OCI-LY3 (cell line): ENCODE measurements around the gene SELENOM.

Source experiments
- H2AFZ ChIP-seq: fragments of 200-600, 300-600 bp; shearing (Covaris generic); 2 replicates; pipeline ENCODE4 v1.6.0; 2014; ENCODE audit warnings: antibody characterized with exemption, low read depth, low read length
- H3K27ac ChIP-seq: fragments of 200-600, 300-600 bp; sonication (generic); 2 replicates; pipeline ENCODE4 v1.5.1; 2014; ENCODE audit warnings: mild to moderate bottlenecking, low read length, moderate library complexity, mixed read lengths
- H3K27me3 ChIP-seq: fragments of 200-600, 300-600 bp; sonication (generic); 2 replicates; pipeline ENCODE4 v1.6.1; 2014; ENCODE audit warnings: low read depth, low read length, mixed read lengths
- H3K36me3 ChIP-seq: fragments of 200-600, 300-600 bp; sonication (generic); replicated peaks from 2 replicates; pipeline ENCODE3; 2014; ENCODE audit warnings: low read depth, low read length, mixed read lengths
- H3K4me1 ChIP-seq: fragments of 300-600, 200-600 bp; sonication (generic); 2 replicates; pipeline ENCODE4 v1.6.1; 2014; ENCODE audit warnings: low read length, mixed read lengths
- H3K4me2 ChIP-seq: fragments of 200-600, 300-600 bp; sonication (generic); 2 replicates; pipeline ENCODE4 v1.6.1; 2014; ENCODE audit warnings: low read length, mixed read lengths
- H3K4me3 ChIP-seq: fragments of 300-600, 200-600 bp; sonication (generic); 2 replicates; pipeline ENCODE4 v1.5.1; 2014; ENCODE audit warnings: antibody characterized with exemption, mild to moderate bottlenecking, low read length, moderate library complexity
- H3K79me2 ChIP-seq: fragments of 300-600, 200-600 bp; shearing (Covaris generic); 2 replicates; pipeline ENCODE4 v1.6.1; 2014; ENCODE audit warnings: mild to moderate bottlenecking, low read length, mixed read lengths
- H3K9ac ChIP-seq: fragments of 300-600, 200-600 bp; shearing (Covaris generic); 2 replicates; pipeline ENCODE4 v1.6.0; 2014; ENCODE audit warnings: mild to moderate bottlenecking, low read length, moderate library complexity
- H3K9me3 ChIP-seq: fragments of 200-600, 300-600 bp; shearing (Covaris generic); 2 replicates; pipeline ENCODE4 v1.6.1; 2014; ENCODE audit warnings: low read length, mixed read lengths; ENCODE audit not compliant: insufficient read depth
- H4K20me1 ChIP-seq: fragments of 200-600, 300-600 bp; sonication (generic); 2 replicates; pipeline ENCODE4 v1.6.1; 2016; ENCODE audit warnings: low read length, mixed read lengths; ENCODE audit not compliant: insufficient read depth
- CTCF ChIP-seq: fragments of 200-600, 300-600 bp; sonication (generic); IDR thresholded peaks from 2 replicates; pipeline ENCODE4 v1.5.1; 2014; ENCODE audit warnings: antibody characterized with exemption, low read length, low read depth
- EZH2phosphoT487 ChIP-seq: fragments of 200-600 bp; shearing (Covaris generic); IDR thresholded peaks from 2 replicates; pipeline ENCODE4 v1.6.1; 2018; ENCODE audit warnings: antibody characterized with exemption, mixed run types, low read depth

SELENOM gene

GRCh38 chr22:31107178-31107893, at the start of gene SELENOM:
SELENOM (minus strand) TSS chr22:31107568; CDS start chr22:31107505, 63 bp downstream.
- Histone ChIP-seq H3K4me1 (no peaks in the 10 kb centered on the region), H3K4me2 (peak within 1 kb of the TSS; percentile 76), H4K20me1 (no peaks in the 10 kb centered on the region), H3K79me2 (no peaks in the 10 kb centered on the region), H2AFZ (peak within 1 kb of the TSS; percentile 44), H3K9me3 (no peaks in the 10 kb centered on the region), H3K9ac (peak within 1 kb of the TSS; percentile 35), H3K36me3 (no peaks in the 10 kb centered on the region), H3K27me3 (no peaks in the 10 kb centered on the region), H3K4me3 (peak within 1 kb of the TSS; percentile 77), H3K27ac (no peak within 1 kb of the TSS)
- TF ChIP-seq EZH2phosphoT487, result no peak
- TF ChIP-seq CTCF, result peak; percentile 93

GRCh38 chr22:31155422-31155821, 48.1 kb upstream of the SELENOM start:
- Histone ChIP-seq H3K4me3 (no peak overlapping the region), H3K27me3 (no peaks in the 10 kb centered on the region), H3K4me2 (no peak overlapping the region), H4K20me1 (no peaks in the 10 kb centered on the region), H2AFZ (no peak overlapping the region), H3K9me3 (no peaks in the 10 kb centered on the region), H3K36me3 (no peaks in the 10 kb centered on the region), H3K27ac (no peak overlapping the region), H3K79me2 (peaks cover 2% of the 10 kb centered on the region), H3K4me1 (peaks cover 4% of the 10 kb centered on the region), H3K9ac (no peak overlapping the region)
- TF ChIP-seq EZH2phosphoT487 (no peak), CTCF (no peak)

GRCh38 chr22:31154975-31155374, 47.6 kb upstream of the SELENOM start:
- TF ChIP-seq CTCF (no peak), EZH2phosphoT487 (no peak)
- no peak overlapping the region for H3K4me3 ChIP-seq
- H3K79me2 ChIP-seq, result no peaks in the 10 kb centered on the region
- H3K9me3 ChIP-seq, result no peaks in the 10 kb centered on the region
- H3K4me1 ChIP-seq, result peaks cover 4% of the 10 kb centered on the region
- H3K36me3 ChIP-seq, result no peaks in the 10 kb centered on the region
- H3K9ac ChIP-seq, result no peak overlapping the region
- no peaks in the 10 kb centered on the region for H3K27me3 ChIP-seq
- H3K27ac ChIP-seq, result no peak overlapping the region
- no peak overlapping the region for H2AFZ ChIP-seq
- H3K4me2 ChIP-seq, result no peak overlapping the region
- no peaks in the 10 kb centered on the region for H4K20me1 ChIP-seq

GRCh38 chr22:31153357-31153756, 46.0 kb upstream of the SELENOM start:
- Histone ChIP-seq H3K4me2 (no peak overlapping the region), H3K4me1 (no peaks in the 10 kb centered on the region), H3K4me3 (no peak overlapping the region), H3K27ac (no peak overlapping the region), H4K20me1 (no peaks in the 10 kb centered on the region), H3K27me3 (no peaks in the 10 kb centered on the region), H3K79me2 (no peaks in the 10 kb centered on the region), H3K36me3 (no peaks in the 10 kb centered on the region), H2AFZ (no peak overlapping the region), H3K9ac (no peak overlapping the region), H3K9me3 (no peaks in the 10 kb centered on the region)
- TF ChIP-seq CTCF, result no peak
- TF ChIP-seq EZH2phosphoT487, result no peak
